HepG2 (cell line): Measurements from ENCODE around the gene MTO1. TPM values are rescaled to one million over a fixed set of nuclear protein-coding genes. Genes with fewer than 3 reads are reported as not detected.

Experiments used
- ATAC-seq: fragments of 200-7000 bp; cut with Tn5 transposase; 3 replicates; pipeline ENCODE4 v1.9.1; 2020; ENCODE audit warnings: mild to moderate bottlenecking, moderate library complexity
- BruUV-seq: library from RNA; stranded (reverse); fragments of 400-500 nt; replicated peaks from 2 replicates; lab custom pipeline; 2021; lab: Mats Ljungman, UMichigan
- CTCF ChIA-PET: fragments of 300-600 bp; formaldehyde crosslinking; extraction: SDS; loops from one replicate; lab custom pipeline; 2021; ENCODE audit warnings: low total read pairs, inconsistent platforms, low intra/inter-chr PET ratio; lab: Yijun Ruan, JAX
- POLR2A ChIA-PET: fragments of 350-600 bp; sonication (Branson Sonifier 250); formaldehyde crosslinking; loops from one replicate; lab custom pipeline; 2020; ENCODE audit warnings: antibody characterized with exemption, inconsistent platforms; lab: Yijun Ruan, JAX
- DNase-seq: peaks from one replicate; pipeline ENCODE4 v3.0.0-alpha.2; 2015; ENCODE audit warnings: low spot score
- FAIRE-seq: peaks from 3 replicates; lab custom pipeline; 2011; peaks lifted over from hg19 to GRCh38; lab: Jason Lieb, UNC
- H2AFZ ChIP-seq: one replicate; pipeline ENCODE4 v1.6.1; 2011; ENCODE audit warnings: low read length, inconsistent platforms
- H3K27ac ChIP-seq: fragments of 300-600 bp; 3 replicates; pipeline ENCODE4 v1.8.0; 2011; ENCODE audit warnings: mixed run types, mild to moderate bottlenecking, mixed read lengths, low read length, inconsistent platforms; ENCODE audit not compliant: insufficient read depth; ENCODE audit errors: extremely low read length
- H3K27me3 ChIP-seq, 2 experiments: fragments of 200-600 bp in 1 of 2; 2 replicates in 1 of 2; 3 replicates in 1 of 2; pipeline versions ENCODE4 v1.6.0 to v1.8.0; 2011; ENCODE audit warnings: low read length in 2 of 2, mild to moderate bottlenecking in 2 of 2, moderate library complexity in 2 of 2, inconsistent platforms in 1 of 2; ENCODE audit not compliant: insufficient read depth in 2 of 2, control insufficient read depth in 1 of 2
- H3K36me3 ChIP-seq, 2 experiments: fragments of 200-600 bp in 1 of 2; replicated peaks in 1 of 2; 2 replicates in 1 of 2; 3 replicates in 1 of 2; pipeline versions ENCODE4 v1.5.1 to v1.8.0; 2011; ENCODE audit warnings: low read length in 2 of 2, inconsistent platforms in 1 of 2; ENCODE audit not compliant: insufficient read depth in 2 of 2, control insufficient read depth in 1 of 2
- H3K4me1 ChIP-seq: 2 replicates; pipeline ENCODE4 v1.5.1; 2012; ENCODE audit warnings: low read length, inconsistent platforms; ENCODE audit not compliant: insufficient read depth
- H3K4me2 ChIP-seq: 2 replicates; pipeline ENCODE4 v1.6.0; 2011; ENCODE audit warnings: low read depth, low read length, inconsistent platforms
- H3K4me3 ChIP-seq, 3 experiments: fragments of 200-600 bp in 1 of 3; sonication (generic), shearing (Covaris generic) in 1 of 3; replicated peaks in 1 of 3; 2 replicates each; pipeline ENCODE4 v1.5.1; 2011 to 2016; ENCODE audit warnings: low read length in 3 of 3, inconsistent platforms in 2 of 3, low read depth in 2 of 3, mild to moderate bottlenecking in 2 of 3, control low read depth in 1 of 3, mixed read lengths in 1 of 3; ENCODE audit not compliant: insufficient read depth in 1 of 3
- H3K79me2 ChIP-seq: one replicate; pipeline ENCODE4 v1.6.1; 2011; ENCODE audit warnings: low read length, inconsistent platforms; ENCODE audit not compliant: insufficient read depth
- H3K9ac ChIP-seq: 2 replicates; pipeline ENCODE4 v1.6.0; 2011; ENCODE audit warnings: mild to moderate bottlenecking, low read depth, low read length, inconsistent platforms; ENCODE audit not compliant: insufficient read depth
- H3K9me3 ChIP-seq: 2 replicates; pipeline ENCODE4 v1.5.1; 2012; ENCODE audit warnings: mild to moderate bottlenecking, low read length
- H4K20me1 ChIP-seq: 2 replicates; pipeline ENCODE4 v1.6.0; 2011; ENCODE audit warnings: inconsistent platforms, mild to moderate bottlenecking, low read length, moderate library complexity; ENCODE audit not compliant: insufficient read depth
- ATF7 ChIP-seq, 2 experiments: fragments of 450-650 bp in 1 of 2; sonication (generic) in 1 of 2; formaldehyde crosslinking in 1 of 2; IDR thresholded peaks; 2 replicates each; pipeline versions ENCODE4 v1.4.0 to v1.6.1; 2016 to 2020; ENCODE audit warnings: antibody characterized with exemption in 1 of 2, mild to moderate bottlenecking in 1 of 2, missing genetic modification reagents in 1 of 2
- FOXA1 ChIP-seq, 2 experiments: fragments of 450-650 bp in 1 of 2; sonication (generic) in 1 of 2; formaldehyde crosslinking in 1 of 2; IDR thresholded peaks; 2 replicates each; pipeline versions ENCODE4 v1.4.0 to v1.6.1; 2016 to 2020; ENCODE audit warnings: missing genetic modification reagents in 1 of 2
- JDP2 ChIP-seq: sonication (generic); formaldehyde crosslinking; IDR thresholded peaks from 2 replicates; pipeline ENCODE4 v1.8.1; 2022; ENCODE audit warnings: missing genetic modification reagents, borderline replicate concordance
- MXI1 ChIP-seq: IDR thresholded peaks from 3 replicates; pipeline ENCODE4 v1.6.1; 2012; ENCODE audit warnings: low read depth, low read length, inconsistent platforms, borderline replicate concordance
- POLR2A ChIP-seq, 2 experiments: IDR thresholded peaks; 2 replicates each; pipeline ENCODE4 v1.6.1; 2011; ENCODE audit warnings: low read depth in 2 of 2, low read length in 2 of 2, mild to moderate bottlenecking in 1 of 2, moderate library complexity in 1 of 2; ENCODE audit not compliant: insufficient read depth in 1 of 2
- RAD21 ChIP-seq: fragments of 450-650 bp; formaldehyde crosslinking; IDR thresholded peaks from 2 replicates; pipeline ENCODE4 v1.5.0; 2020; ENCODE audit warnings: mild to moderate bottlenecking
- ZFP82 ChIP-seq: sonication (generic); formaldehyde crosslinking; IDR thresholded peaks from 2 replicates; pipeline ENCODE4 v1.5.1; 2020; ENCODE audit warnings: mild to moderate bottlenecking, missing genetic modification reagents, borderline replicate concordance
- ZFP90 ChIP-seq: sonication (generic); formaldehyde crosslinking; IDR thresholded peaks from 2 replicates; pipeline ENCODE4 v1.8.0; 2022; ENCODE audit warnings: missing genetic modification reagents, mild to moderate bottlenecking, inconsistent platforms, borderline replicate concordance
- ZNF547 ChIP-seq: sonication (generic); formaldehyde crosslinking; IDR thresholded peaks from 2 replicates; pipeline ENCODE4 v1.5.1; 2020; ENCODE audit warnings: mild to moderate bottlenecking, missing genetic modification reagents
- ZNF766 ChIP-seq: sonication (generic); formaldehyde crosslinking; IDR thresholded peaks from 2 replicates; pipeline ENCODE4 v1.5.0; 2020; ENCODE audit warnings: missing genetic modification reagents, borderline replicate concordance
- WGBS: methylation state at CpG from one replicate; pipeline ENCODE4 v1.1.6; 2017; ENCODE audit warnings: low lambda C conversion rate; 5-methylcytosine and 5-hydroxymethylcytosine counted together
- in situ Hi-C: cut with HindIII; loops from 2 replicates; pipeline ENCODE4 v1.10.0; 2017; ENCODE audit warnings: low pct_unique_long_range_greater_than_20kb; ENCODE audit not compliant: extremely low pct_ligation_motif_present
- intact Hi-C: fragments of 100-400 bp; cut with micrococcal nuclease; formaldehyde crosslinking; loops from one replicate; pipeline ENCODE4 v1.10.0; 2022; ENCODE audit not compliant: unreplicated experiment
- polyA plus RNA-seq, 8 experiments: library from polyadenylated mRNA; depleted of rRNA in 3 of 8; stranded (reverse) in 7 of 8; unstranded in 1 of 8; fragments of >200 nt; fragmentation: Illumina TruSeq in 4 of 8; extraction: Trizol in 4 of 8; gene quantifications; 2 replicates each; pipeline versions ENCODE4 v1.2.1 to v1.2.3, GENCODE V29; 2011 to 2016; ENCODE audit warnings: low read depth in 4 of 8, missing spikeins in 1 of 8, mixed read lengths in 1 of 8; ENCODE audit not compliant: insufficient read depth in 1 of 8
- total RNA-seq, 5 experiments: library from RNA; depleted of rRNA; stranded (reverse); fragments of >200 nt; fragmentation: Illumina TruSeq; extraction: Trizol; gene quantifications; 2 replicates each; pipeline ENCODE4 v1.2.3, GENCODE V29; 2016; ENCODE audit warnings: low read depth in 1 of 5
- TF ChIP-seq, protein P1 (sequence below): sonication (generic); formaldehyde crosslinking; IDR thresholded peaks from 2 replicates; pipeline ENCODE4 v1.4.0; 2020; ENCODE audit warnings: missing genetic modification reagents
- TF ChIP-seq, protein P2 (sequence below): sonication (generic); formaldehyde crosslinking; IDR thresholded peaks from 2 replicates; pipeline ENCODE4 v1.5.0; 2020; ENCODE audit warnings: missing genetic modification reagents

Gene MTO1
- total and polyA plus RNA-seq, 2 of the 13 experiments (the other 11 are each of a cell fraction or from before 2014, with no cell fraction given), result 21.1 to 45.3 TPM

DNA sequence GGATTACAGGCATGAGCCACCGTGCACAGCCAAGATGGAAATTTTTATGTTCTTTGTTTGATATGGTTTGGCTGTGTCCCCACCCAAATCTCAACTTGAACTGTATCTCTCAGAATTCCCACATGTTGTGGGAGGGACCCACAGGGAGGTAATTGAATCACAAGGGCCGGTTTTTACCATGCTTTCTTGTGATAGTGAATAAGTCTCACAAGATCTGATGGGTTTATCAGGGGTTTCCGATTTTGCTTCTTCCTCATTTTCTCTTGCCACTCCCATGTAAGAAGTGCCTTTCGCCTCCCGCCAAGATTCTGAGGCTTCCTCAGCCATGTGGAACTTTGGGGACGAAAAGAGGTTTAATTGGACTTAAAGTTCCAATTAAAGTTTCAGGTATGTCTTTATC, 44.7 kb downstream of the MTO1 start:
- CTCF ChIA-PET, result no interaction called here
- intact Hi-C loops, result no loop called here

DNA sequence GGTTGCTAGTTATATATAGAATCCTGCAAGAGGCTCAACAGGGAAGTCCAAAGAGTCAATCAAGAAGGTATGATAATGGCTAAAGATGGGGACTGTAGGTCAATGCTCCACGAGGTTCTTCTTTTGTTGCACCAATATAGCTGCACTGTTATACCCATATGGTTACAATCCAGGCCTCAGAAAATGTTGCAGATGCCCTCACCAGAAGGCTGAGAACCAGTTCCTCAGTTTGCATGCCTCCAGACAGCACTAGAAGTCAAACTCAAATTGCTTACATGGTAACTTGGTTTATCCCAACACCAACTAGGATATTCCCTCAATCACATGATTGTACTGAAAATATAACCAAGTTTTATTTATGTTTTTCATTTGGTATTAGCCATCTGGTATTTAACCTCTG, 47.2 kb downstream of the MTO1 start:
- TF ChIP-seq POLR2A (IDR thresholded peaks at IDR 0.05; ENCODE audit: insufficient read depth in 1 of 2, low read depth in 2 of 2, low read length in 2 of 2), result no peak
- TF ChIP-seq ATF7 (IDR thresholded peaks at IDR 0.05), result no peak
- no peak for TF ChIP-seq ATF7 (CRISPR knock-in tag; IDR thresholded peaks at IDR 0.05)
- no peak for TF ChIP-seq ZFP82 (CRISPR knock-in tag)
- no peak for TF ChIP-seq RAD21
- TF ChIP-seq, protein P1, sequence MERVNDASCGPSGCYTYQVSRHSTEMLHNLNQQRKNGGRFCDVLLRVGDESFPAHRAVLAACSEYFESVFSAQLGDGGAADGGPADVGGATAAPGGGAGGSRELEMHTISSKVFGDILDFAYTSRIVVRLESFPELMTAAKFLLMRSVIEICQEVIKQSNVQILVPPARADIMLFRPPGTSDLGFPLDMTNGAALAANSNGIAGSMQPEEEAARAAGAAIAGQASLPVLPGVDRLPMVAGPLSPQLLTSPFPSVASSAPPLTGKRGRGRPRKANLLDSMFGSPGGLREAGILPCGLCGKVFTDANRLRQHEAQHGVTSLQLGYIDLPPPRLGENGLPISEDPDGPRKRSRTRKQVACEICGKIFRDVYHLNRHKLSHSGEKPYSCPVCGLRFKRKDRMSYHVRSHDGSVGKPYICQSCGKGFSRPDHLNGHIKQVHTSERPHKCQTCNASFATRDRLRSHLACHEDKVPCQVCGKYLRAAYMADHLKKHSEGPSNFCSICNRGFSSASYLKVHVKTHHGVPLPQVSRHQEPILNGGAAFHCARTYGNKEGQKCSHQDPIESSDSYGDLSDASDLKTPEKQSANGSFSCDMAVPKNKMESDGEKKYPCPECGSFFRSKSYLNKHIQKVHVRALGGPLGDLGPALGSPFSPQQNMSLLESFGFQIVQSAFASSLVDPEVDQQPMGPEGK (CRISPR knock-in tag), result no peak
- TF ChIP-seq FOXA1 (IDR thresholded peaks at IDR 0.05), result no peak
- no peak for TF ChIP-seq FOXA1 (CRISPR knock-in tag; IDR thresholded peaks at IDR 0.05)
- TF ChIP-seq ZNF547 (CRISPR knock-in tag), result no peak
- TF ChIP-seq ZFP90 (CRISPR knock-in tag), result no peak
- TF ChIP-seq ZNF766 (CRISPR knock-in tag), result no peak
- no peak for TF ChIP-seq MXI1
- TF ChIP-seq, protein P2, sequence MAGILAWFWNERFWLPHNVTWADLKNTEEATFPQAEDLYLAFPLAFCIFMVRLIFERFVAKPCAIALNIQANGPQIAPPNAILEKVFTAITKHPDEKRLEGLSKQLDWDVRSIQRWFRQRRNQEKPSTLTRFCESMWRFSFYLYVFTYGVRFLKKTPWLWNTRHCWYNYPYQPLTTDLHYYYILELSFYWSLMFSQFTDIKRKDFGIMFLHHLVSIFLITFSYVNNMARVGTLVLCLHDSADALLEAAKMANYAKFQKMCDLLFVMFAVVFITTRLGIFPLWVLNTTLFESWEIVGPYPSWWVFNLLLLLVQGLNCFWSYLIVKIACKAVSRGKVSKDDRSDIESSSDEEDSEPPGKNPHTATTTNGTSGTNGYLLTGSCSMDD (CRISPR knock-in tag), result no peak
- ATAC-seq, result peak; percentile 5
- Histone ChIP-seq H3K36me3 (no peaks in the 10 kb centered on the region; a peak in 1 of 5 replicates), H2AFZ (no peak overlapping the region), H3K9ac (no peak overlapping the region), H3K27me3 (no peaks in the 10 kb centered on the region), H3K4me1 (no peaks in the 10 kb centered on the region), H3K9me3 (no peaks in the 10 kb centered on the region), H4K20me1 (no peaks in the 10 kb centered on the region), H3K79me2 (no peaks in the 10 kb centered on the region), H3K27ac (no peak overlapping the region), H3K4me2 (no peak overlapping the region), H3K4me3 (no peak overlapping the region)
- no peak for FAIRE-seq
- no peak for DNase-seq
- no TSS peak for BruUV-seq
- intact Hi-C loops, result no loop called here
- in situ Hi-C loops, result no loop called here
- WGBS, result 0% methylated on average over 1 of the region's 1 CpG
- ChIA-PET CTCF (no interaction called here), POLR2A (interaction anchor here (1.1 kb wide), 1 partner anchor 47 kb away, joined by 3 read pairs; the partner anchor contains the start of gene MTO1)

More for the DNA sequence above, 44.7 kb downstream of the MTO1 start:
- no peaks in the 10 kb centered on the region for H3K4me1 ChIP-seq
- H4K20me1 ChIP-seq, result no peaks in the 10 kb centered on the region
- in situ Hi-C loops, result no loop called here
- POLR2A ChIA-PET, result no interaction called here
- FAIRE-seq, result no peak
- no peak overlapping the region for H3K4me3 ChIP-seq
- no peak overlapping the region for H3K9ac ChIP-seq
- BruUV-seq, result no TSS peak
- H3K4me2 ChIP-seq, result no peak overlapping the region
- H2AFZ ChIP-seq, result no peak overlapping the region
- H3K79me2 ChIP-seq, result no peaks in the 10 kb centered on the region
- H3K27me3 ChIP-seq, result no peaks in the 10 kb centered on the region
- no peak overlapping the region for H3K27ac ChIP-seq
- WGBS, result 86% methylated on average over 6 of the region's 6 CpGs
- ATAC-seq, result no peak
- H3K36me3 ChIP-seq, result peaks cover 0 to 9% of the 10 kb centered on the region in 2 experiments; a peak in 4 of 5 replicates
- no peak for DNase-seq
- TF ChIP-seq JDP2 (CRISPR knock-in tag), result no peak
- H3K9me3 ChIP-seq, result no peaks in the 10 kb centered on the region
